Common myeloid progenitor, CD34-positive (primary cell): ENCODE data around the gene MYO18B.
A peak's percentile ranks its signal among the peaks of the same experiment; 100 is the strongest.
"Not testable (repeated sequence)": the region's sequence is repeated elsewhere in the genome, so short reads cannot be mapped to it uniquely, and the experiment has no call there.

ENCODE experiments used
- CTCF ChIA-PET: fragments of 350-600 bp; sonication (Branson Sonifier 250); formaldehyde crosslinking; loops from one replicate; lab custom pipeline; 2021; ENCODE audit warnings: antibody characterized with exemption; lab: Charles Lee
- POLR2A ChIA-PET: fragments of 350-600 bp; sonication (Branson Sonifier 250); formaldehyde crosslinking; loops from one replicate; lab custom pipeline; 2021; ENCODE audit warnings: antibody characterized with exemption; lab: Charles Lee
- DNase-seq, 3 donors: peaks; one replicate each; pipeline versions ENCODE4 v3.0.0 to v3.0.0-alpha.2; 2013
- H3K27ac ChIP-seq, 2 experiments: 1 replicate in 1 of 2; 2 replicates in 1 of 2; pipeline ENCODE4 v1.7.0; 2013; ENCODE audit warnings: inconsistent platforms in 2 of 2, low read length in 2 of 2, mild to moderate bottlenecking in 2 of 2, low read depth in 1 of 2, moderate library complexity in 1 of 2; ENCODE audit not compliant: severe bottlenecking in 2 of 2, insufficient read depth in 1 of 2, poor library complexity in 1 of 2
- H3K27me3 ChIP-seq, 5 experiments: replicated peaks in 2 of 5; 1 replicate in 3 of 5; 2 replicates in 2 of 5; pipeline versions ENCODE4 v1.6.1 to v1.7.0; 2013; ENCODE audit warnings: low read length in 4 of 5, mild to moderate bottlenecking in 2 of 5, moderate library complexity in 2 of 5, inconsistent platforms in 1 of 5; ENCODE audit not compliant: insufficient read depth in 5 of 5, control insufficient read depth in 4 of 5
- H3K36me3 ChIP-seq, 4 experiments: 1 replicate in 2 of 4; 2 replicates in 2 of 4; pipeline versions ENCODE4 v1.6.1 to v1.7.0; 2013; ENCODE audit warnings: low read length in 3 of 4, control low read depth in 1 of 4, mild to moderate bottlenecking in 1 of 4; ENCODE audit not compliant: control insufficient read depth in 4 of 4, insufficient read depth in 4 of 4
- H3K4me1 ChIP-seq, 4 experiments: 1 replicate in 3 of 4; 2 replicates in 1 of 4; pipeline versions ENCODE4 v1.6.1 to v1.7.1; 2013; ENCODE audit warnings: low read length in 3 of 4, mild to moderate bottlenecking in 3 of 4, control low read depth in 1 of 4, inconsistent platforms in 1 of 4, moderate library complexity in 1 of 4; ENCODE audit not compliant: control insufficient read depth in 4 of 4, insufficient read depth in 4 of 4; ENCODE audit errors: control extremely low read depth in 1 of 4
- H3K4me3 ChIP-seq, 7 experiments: 1 replicate in 4 of 7; 2 replicates in 3 of 7; pipeline versions ENCODE4 v1.5.1 to v1.7.0; 2013; ENCODE audit warnings: mild to moderate bottlenecking in 7 of 7, low read length in 6 of 7, moderate library complexity in 6 of 7, inconsistent platforms in 2 of 7, low read depth in 2 of 7, control low read depth in 1 of 7; ENCODE audit not compliant: insufficient read depth in 4 of 7, control insufficient read depth in 1 of 7; ENCODE audit errors: extremely low read depth in 1 of 7
- H3K9me3 ChIP-seq, 5 experiments: 1 replicate in 4 of 5; 2 replicates in 1 of 5; pipeline versions ENCODE4 v1.6.1 to v1.7.1; 2013; ENCODE audit warnings: low read length in 4 of 5, mild to moderate bottlenecking in 2 of 5, inconsistent platforms in 1 of 5, low read depth in 1 of 5, moderate library complexity in 1 of 5; ENCODE audit not compliant: control insufficient read depth in 4 of 5, insufficient read depth in 2 of 5; ENCODE audit errors: control extremely low read depth in 1 of 5
- WGBS: methylation state at CpG from one replicate; pipeline ENCODE4 v1.1.5; 2013; ENCODE audit not compliant: insufficient coverage; 5-methylcytosine and 5-hydroxymethylcytosine counted together

Gene MYO18B

GRCh38 chr22:25984911-25985310 lies 242.9 kb downstream of the MYO18B start:
- POLR2A ChIA-PET, H3K9me3 ChIP-seq, H3K36me3 ChIP-seq, H3K27ac ChIP-seq, DNase-seq, H3K4me3 ChIP-seq, H3K4me1 ChIP-seq, CTCF ChIA-PET: not testable (repeated sequence)
- WGBS: no CpG with 5 or more reads among the region's 1 CpG
- peaks cover 0 to 13% (median 1%) of the 10 kb centered on the region in 5 experiments for H3K27me3 ChIP-seq

GRCh38 chr22:25987948-25988347 lies 246.0 kb downstream of the MYO18B start:
- Histone ChIP-seq H3K27ac (no peak overlapping the region), H3K4me1 (peaks cover 0 to 7% (median 3%) of the 10 kb centered on the region in 4 experiments), H3K27me3 (peaks cover 0 to 13% (median 2%) of the 10 kb centered on the region in 5 experiments), H3K36me3 (no peaks in the 10 kb centered on the region), H3K4me3 (peak overlapping the region in 1 of 7 experiments; percentile 3), H3K9me3 (no peaks in the 10 kb centered on the region)
- DNase-seq: peak; percentile 28 to 70 (median 61)
- POLR2A ChIA-PET: no interaction called here
- 4% methylated on average over 7 of the region's 8 CpGs for WGBS
- CTCF ChIA-PET: no interaction called here

DNA sequence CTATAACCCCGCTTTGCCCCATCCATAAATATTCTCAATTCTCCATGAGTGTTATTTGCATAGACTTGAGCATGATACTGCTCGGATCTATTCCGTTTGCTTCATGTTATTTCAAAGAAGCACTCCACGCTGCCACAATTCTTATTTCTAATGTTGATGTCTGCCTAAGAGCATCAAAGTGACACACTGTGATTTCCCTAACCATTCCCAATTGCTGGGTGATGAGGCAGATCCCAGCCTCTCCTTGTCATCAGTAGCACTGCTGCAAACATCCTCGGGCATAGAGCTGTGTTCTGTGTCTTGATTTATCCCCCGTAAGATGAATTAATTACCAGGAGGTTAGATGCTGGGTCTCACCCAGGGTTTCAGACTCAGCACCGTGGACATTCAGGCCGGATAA lies 249.0 kb downstream of the MYO18B start:
- DNase-seq: no peak
- H3K36me3 ChIP-seq: no peaks in the 10 kb centered on the region
- H3K27ac ChIP-seq: no peak overlapping the region
- WGBS: 100% methylated on average over 3 of the region's 8 CpGs
- peaks cover 0 to 3% (median under 1%) of the 10 kb centered on the region in 5 experiments for H3K27me3 ChIP-seq
- ChIA-PET POLR2A (no interaction called here), CTCF (no interaction called here)
- no peak overlapping the region for H3K4me3 ChIP-seq
- H3K4me1 ChIP-seq: peaks cover 0 to 7% (median 3%) of the 10 kb centered on the region in 4 experiments
- no peaks in the 10 kb centered on the region for H3K9me3 ChIP-seq

DNA sequence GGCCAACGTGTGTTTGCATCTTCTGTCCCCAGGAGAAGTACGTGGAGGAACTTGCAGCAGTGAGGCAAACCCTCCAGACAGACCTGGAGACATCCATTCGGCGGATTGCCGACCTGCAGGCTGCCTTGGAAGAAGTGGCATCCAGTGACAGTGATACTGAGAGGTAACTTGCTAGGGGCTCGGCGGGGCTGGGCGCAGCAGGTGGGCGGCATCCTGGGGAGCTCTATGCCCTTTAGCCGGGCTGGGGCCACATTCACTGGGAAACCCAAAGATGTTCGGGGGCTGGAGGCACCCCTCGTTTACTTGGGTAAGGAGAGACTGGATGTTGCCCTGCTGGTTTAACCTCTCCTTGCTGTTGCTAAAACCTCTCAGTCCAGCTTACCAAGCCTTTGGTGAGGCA lies 250.3 kb downstream of the MYO18B start:
- POLR2A ChIA-PET: no interaction called here
- DNase-seq: no peak
- Histone ChIP-seq H3K27ac (no peak overlapping the region), H3K9me3 (no peaks in the 10 kb centered on the region), H3K27me3 (peaks cover 0 to 3% (median 0%) of the 10 kb centered on the region in 5 experiments), H3K4me3 (no peak overlapping the region), H3K4me1 (peaks cover 0 to 7% (median 3%) of the 10 kb centered on the region in 4 experiments), H3K36me3 (no peaks in the 10 kb centered on the region)
- CTCF ChIA-PET: no interaction called here
- WGBS: 84% methylated on average over 12 of the region's 12 CpGs

- peaks cover 0 to 3% (median 2%) of the 10 kb centered on the region in 5 experiments for H3K27me3 ChIP-seq
- CTCF ChIA-PET: no interaction called here
Measured at GRCh38 chr22:25996669-25997068, 254.7 kb downstream of the MYO18B start.

GRCh38 chr22:25997886-25998775 lies 256.1 kb downstream of the MYO18B start:
- Histone ChIP-seq H3K9me3 (peaks cover 0 to 2% (median 0%) of the 10 kb centered on the region in 5 experiments), H3K4me1 (no peaks in the 10 kb centered on the region), H3K4me3 (no peak overlapping the region), H3K27ac (no peak overlapping the region), H3K27me3 (peaks cover 0 to 2% (median 2%) of the 10 kb centered on the region in 5 experiments), H3K36me3 (no peaks in the 10 kb centered on the region)
- no peak for DNase-seq
- 86% methylated on average over 7 of the region's 11 CpGs for WGBS
- POLR2A ChIA-PET: no interaction called here
- CTCF ChIA-PET: no interaction called here

More at GRCh38 chr22:25996669-25997068, 254.7 kb downstream of the MYO18B start:
- POLR2A ChIA-PET: no interaction called here
- 89% methylated on average over 6 of the region's 7 CpGs for WGBS
- Histone ChIP-seq H3K27ac (no peak overlapping the region), H3K4me1 (no peaks in the 10 kb centered on the region), H3K9me3 (no peaks in the 10 kb centered on the region), H3K36me3 (no peaks in the 10 kb centered on the region), H3K4me3 (no peak overlapping the region)
- no peak for DNase-seq

GRCh38 chr22:26002456-26002855 lies 260.5 kb downstream of the MYO18B start:
- H3K27me3 ChIP-seq: peaks cover 0 to 5% (median 2%) of the 10 kb centered on the region in 5 experiments
- DNase-seq: no peak
- WGBS: 89% methylated on average over 1 of the region's 2 CpGs
- ChIA-PET CTCF (no interaction called here), POLR2A (no interaction called here)
- H3K9me3 ChIP-seq: peaks cover 0 to 7% (median 2%) of the 10 kb centered on the region in 5 experiments
- H3K27ac ChIP-seq: no peak overlapping the region
- H3K36me3 ChIP-seq: no peaks in the 10 kb centered on the region
- H3K4me3 ChIP-seq: no peak overlapping the region
- H3K4me1 ChIP-seq: no peaks in the 10 kb centered on the region
